GM15510 (cell line): ENCODE measurements around the gene DQX1.

ENCODE experiments used
- POLR2A ChIP-seq: IDR thresholded peaks from 3 replicates; pipeline ENCODE4 v1.6.1; 2011; ENCODE audit warnings: borderline replicate concordance; ENCODE audit not compliant: insufficient read length; ENCODE audit errors: extremely low read depth

DQX1 gene

DNA sequence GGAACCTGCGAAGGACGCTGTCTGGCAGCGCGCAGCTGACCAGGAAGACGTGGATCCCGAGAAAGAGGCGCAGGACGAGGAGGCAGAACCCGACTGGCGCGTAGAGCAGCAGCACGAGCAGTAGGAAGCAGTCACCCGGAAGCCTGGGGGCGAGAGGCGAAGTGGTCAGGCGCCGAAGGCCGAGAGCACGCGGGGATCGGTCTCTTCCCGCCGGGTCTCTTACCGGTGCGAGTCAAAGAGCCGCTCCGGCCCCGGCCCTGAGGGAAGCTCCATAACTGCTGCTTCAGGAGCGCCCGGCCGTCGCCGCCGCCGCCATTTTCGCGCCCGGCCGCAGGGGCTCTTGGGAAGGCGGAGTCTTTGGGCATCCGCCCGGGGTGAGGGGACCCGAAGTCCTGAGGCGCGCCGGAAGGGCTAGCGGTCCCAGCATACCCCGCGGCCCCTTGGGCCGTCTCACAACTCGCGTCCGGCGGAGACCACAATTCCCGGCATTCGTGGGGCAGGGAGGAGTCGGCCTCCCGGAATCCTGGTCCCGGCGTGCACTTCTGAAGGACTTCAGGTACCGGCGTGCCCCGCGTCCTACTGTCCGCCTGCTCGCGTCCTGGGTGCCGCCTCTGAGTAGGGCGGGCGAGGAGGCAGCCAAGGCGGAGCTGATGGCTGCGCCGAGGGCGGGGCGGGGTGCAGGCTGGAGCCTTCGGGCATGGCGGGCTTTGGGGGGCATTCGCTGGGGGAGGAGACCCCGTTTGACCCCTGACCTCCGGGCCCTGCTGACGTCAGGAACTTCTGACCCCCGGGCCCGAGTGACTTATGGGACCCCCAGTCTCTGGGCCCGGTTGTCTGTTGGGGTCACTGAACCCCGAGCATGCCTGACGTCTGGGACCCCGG, 3.6 kb upstream of the DQX1 start, which contains the start of the genes AUP1 and HTRA2:
TSS of gene AUP1 (minus strand) at position 350 of the 882 bp plus-strand sequence. CDS start at position 273, 77 bp downstream.
TSS of gene HTRA2 (plus strand) at position 577 of the 882 bp plus-strand sequence. CDS start at position 651, 74 bp downstream.
- TF ChIP-seq POLR2A: peak; percentile 95

DNA sequence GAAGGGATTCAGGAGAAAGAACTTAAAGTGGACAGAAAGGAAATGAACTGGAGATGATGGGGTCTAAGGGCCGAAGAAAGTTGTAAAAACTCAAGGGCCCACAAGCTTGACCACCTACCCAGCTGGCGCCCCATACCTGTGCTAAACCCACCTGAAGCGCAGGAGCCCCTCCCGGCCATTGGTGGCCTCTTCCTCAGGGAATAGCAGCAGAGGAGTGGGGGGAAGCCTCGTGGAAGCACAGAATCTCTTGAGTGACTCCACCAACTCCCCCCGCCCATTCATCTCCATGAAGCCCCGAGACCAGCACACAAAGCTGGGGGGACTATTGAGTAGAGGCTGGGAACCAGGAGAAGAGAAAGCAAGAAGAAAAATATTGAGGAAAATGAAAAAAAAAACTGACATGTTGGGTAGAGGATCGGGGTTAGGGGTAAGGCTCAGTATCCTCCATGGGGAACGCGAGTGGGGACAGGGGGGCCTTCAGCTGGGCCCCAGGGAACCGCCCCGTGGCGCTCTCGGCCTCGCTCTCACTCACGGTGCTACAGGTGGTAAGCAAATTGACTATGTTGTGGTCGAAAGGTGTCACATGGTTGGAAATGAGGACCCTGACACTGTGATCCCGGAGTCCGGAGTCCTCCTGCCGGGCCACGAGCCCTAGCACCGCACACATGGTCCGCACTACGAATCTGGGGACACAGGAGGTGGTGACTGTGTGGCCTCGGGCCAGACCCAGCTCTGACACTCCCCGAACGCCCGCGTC, 2.7 kb upstream of the DQX1 start:
- no peak for TF ChIP-seq POLR2A

DNA sequence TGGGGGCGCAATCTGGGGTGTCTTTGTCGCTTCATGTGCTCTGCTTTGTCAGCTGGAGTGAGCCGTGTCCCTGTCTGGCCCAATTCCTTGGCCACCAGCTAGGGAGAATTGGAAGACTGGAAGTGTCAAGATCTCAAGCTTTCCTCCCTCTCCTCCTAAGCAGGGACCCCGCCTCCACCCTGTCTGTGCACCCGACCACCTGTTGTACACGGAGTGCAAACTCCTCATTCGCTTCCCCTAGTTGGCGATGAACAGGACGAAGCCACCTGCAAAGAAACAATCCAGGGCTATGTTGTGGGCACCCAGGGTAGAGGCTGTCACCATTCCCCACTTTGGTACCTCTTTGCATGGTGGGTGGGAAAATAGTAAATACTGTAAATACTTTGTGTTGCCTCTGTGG, 1.7 kb upstream of the DQX1 start:
- TF ChIP-seq POLR2A: no peak

DNA sequence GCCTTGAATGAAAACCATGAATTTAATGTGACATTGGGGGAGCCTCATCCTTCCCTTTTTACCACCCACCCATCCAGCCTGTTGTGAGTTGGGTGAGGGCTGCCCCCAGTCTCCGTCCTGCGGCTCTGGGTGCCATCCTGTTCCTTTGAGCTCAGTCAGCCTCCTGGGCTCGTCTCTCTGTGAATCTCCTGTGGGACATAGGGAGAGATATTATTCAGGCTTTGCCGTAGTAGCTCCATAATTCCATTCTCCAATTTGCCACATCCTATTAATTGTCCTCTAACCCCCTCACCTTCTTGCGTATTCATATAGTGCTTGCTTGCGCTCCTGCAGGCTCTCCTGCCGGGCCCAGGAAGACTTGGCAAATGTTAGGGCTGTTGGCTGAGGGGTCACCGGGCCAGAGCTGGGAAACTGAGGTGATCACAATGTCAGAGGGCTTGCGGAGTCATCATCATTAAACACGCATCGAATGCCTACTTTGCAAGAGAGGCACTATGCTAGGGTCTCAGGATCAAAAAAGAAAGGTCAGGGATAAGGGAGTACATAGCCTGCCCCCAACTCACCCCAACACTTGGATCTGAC, 709 bp upstream of the DQX1 start:
- no peak for TF ChIP-seq POLR2A

DNA sequence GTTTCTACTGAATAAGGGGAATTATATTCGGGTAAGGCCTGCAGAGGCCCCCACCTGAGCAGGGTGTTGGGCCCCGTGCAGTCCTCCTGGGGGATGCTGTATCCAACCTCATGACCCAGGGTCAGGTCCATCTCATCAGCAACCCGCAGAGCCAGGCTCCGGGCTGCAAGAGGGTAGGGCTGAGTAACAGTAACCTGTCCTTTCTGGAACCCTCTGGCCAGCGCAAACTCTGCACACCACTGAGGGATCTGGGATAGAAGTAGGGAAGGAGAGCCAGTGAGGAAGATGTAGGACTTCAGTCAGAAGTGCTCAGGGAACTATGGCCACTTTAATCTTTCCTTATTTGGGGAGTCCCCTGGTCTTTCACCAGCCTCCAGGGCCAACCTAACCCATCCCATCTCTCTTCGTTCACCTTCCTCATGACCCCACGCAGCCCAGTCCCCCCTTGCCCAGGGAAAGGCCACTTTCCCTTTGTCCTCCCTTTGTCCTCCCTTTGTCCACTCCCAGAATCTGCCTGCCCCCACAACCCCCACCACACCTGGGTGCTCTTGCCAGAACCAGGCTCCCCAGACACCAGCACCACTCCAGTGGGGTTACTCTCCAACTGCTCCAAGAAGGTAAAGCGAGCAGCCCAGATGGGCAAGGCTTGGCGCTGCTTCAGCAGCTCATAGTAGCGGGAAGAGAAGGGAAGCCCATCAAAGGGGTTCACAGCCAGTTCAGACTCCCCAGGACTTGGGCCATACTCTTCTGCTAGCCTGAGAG, 895 bp downstream of the DQX1 start:
- TF ChIP-seq POLR2A: no peak

DNA sequence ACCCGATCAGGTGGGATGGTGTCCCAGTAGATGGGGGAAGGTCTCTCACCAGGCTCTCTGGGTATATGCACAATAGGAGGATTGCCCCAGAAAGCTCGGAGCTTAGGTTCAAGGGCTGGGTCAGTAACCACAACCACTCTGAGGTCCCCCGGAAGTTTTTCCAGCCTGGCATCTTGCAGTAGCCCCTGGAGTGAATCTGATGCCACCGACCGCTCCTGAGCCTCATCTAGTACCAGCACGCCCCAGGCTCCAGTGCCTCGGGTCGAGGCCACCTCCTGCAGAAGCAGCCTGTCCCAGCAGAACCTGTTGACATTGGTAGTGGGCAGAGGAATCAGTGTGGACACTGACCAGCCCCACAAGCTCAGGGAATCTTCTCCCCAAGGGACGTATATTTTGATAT, 2.0 kb downstream of the DQX1 start:
- TF ChIP-seq POLR2A: no peak

DNA sequence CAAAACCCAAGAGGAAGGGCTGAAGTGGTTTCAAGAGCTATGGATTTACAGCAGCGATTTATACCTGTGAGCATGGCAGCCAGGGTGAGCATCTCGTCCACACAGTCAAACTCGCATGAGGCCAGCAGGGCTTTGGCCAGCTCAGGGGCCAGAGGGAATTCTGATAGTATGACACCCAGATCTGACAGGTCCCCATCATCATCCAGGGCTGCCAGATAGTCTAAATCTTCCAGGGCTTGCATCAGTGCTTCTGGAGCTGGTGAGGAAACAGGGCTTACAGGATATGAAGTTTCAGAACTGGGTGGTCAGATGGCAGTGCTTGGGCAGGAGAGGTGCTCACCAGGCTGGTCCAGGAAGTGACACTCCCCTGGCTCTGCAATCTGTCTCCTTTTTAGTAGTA, 3.5 kb downstream of the DQX1 start:
- TF ChIP-seq POLR2A: no peak

DNA sequence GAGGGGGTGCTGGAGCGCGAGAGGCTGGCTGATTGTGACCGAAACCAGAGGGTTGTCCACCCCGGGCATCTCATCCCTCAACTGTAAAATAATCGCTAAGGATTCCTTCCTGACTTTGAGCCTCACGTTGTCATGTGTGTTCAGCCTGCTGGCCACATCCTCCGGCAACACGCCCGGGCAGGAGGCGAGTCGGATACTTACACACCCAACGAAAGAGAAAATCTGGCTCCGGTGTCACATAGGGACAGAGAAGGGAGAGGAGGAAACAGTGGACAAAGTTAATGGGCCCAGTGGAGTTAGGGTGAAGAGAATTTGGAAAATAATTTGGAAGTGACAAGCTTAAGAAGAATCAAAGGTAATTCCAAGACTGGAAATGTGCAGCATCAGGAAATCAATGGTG, 9.4 kb downstream of the DQX1 start:
- no peak for TF ChIP-seq POLR2A

DNA sequence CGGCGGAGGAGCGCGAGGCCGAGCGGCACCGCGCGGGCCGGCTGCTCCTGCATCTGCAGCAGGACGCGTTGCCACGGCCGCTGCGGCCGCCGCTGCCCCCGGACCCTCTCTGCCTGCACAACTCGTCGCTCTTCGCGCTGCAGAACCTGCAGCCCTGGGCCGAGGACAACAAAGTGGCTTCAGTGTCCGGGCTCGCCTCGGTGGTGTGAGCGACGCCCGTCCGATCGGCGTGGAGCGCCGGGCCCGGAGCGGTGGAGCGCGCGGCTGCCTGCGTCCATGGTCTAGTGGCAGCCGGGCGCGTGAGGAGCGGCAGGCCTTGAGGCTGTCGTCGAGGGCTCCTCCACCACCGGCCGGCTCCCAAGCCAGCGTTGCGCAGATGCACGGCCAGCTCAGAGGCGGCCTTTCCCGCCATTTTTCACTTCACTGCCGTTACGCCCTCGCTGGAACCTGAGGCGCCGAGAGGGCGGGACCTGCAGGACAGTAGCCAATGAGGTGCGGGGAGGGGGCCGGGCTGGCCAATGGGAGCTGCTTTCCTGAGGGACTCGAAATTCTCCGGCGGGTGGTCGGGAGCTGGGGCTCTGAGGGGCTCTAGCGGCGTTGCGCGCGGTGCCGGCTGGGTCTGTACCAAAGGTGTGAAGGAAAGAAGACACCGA, 9.9 kb downstream of the DQX1 start:
- TF ChIP-seq POLR2A: no peak

DNA sequence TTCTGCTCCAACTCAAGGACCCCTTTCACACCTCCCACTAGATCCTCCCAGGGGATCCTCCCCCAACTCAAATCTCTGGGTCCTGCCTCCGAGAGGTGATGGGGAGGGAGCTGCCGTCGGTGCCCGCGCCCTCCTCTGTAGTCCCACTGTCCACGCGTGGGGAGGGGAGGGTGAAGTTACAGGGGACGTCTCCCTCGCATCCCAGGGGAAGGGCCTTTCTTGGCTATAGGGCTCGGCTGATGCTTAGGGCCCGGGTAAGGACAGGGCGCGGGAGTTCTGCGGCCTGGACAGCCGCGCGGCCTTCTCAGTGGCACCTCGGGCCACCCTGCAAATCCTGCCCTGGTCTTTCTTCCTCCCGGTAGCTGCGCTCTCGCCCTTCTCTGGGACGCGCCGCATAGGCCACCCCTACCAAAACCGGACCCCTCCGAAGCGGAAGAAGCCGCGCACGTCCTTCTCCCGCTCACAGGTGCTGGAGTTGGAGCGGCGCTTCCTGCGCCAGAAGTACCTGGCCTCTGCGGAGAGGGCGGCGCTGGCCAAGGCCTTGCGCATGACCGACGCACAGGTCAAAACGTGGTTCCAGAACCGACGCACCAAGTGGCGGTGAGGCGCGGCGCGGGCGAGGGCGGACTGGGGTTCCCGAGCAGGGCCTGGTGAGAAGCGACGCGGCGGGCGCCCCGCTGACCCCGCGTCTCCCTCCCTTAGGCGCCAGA, 10.6 kb downstream of the DQX1 start:
- TF ChIP-seq POLR2A: no peak

DNA sequence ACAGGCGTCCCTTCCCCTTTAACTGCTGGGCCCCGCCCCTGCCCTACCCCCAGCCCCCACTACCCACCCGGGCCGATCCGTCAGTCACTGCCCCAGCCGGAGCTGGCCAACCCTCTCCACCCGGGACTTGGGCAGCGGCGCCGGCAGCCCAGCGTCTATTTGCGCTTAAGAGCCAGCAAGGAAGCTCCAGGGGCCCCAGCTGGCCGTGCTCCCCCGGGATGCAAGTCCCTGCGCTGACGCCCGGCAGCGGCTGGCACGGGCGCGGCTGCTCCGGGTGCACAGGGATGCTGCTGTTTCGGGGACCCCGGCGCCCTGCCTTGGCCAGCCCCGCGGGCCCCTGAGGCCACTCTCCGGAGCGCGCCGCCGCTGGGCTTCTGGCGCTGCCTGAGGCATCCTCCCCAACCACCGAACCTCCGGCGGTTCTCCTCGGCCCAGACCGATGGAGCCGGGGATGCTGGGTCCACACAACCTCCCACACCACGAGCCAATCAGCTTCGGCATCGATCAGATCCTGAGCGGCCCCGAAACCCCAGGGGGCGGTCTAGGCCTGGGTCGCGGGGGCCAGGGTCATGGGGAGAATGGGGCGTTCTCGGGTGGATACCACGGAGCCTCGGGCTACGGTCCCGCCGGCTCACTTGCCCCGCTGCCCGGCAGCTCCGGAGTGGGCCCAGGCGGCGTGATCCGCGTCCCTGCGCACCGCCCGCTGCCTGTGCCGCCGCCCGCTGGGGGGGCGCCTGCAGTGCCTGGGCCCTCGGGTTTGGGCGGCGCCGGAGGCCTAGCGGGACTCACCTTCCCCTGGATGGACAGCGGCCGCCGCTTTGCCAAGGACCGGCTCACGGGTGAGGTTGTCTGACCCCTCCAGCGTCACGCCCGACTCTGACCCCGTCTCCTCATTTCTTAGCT, 11.4 kb downstream of the DQX1 start, which contains the start of gene TLX2:
TSS of gene TLX2 (plus strand) at position 83 of the 903 bp plus-strand sequence. CDS start at position 440, 357 bp downstream.
- no peak for TF ChIP-seq POLR2A

DNA sequence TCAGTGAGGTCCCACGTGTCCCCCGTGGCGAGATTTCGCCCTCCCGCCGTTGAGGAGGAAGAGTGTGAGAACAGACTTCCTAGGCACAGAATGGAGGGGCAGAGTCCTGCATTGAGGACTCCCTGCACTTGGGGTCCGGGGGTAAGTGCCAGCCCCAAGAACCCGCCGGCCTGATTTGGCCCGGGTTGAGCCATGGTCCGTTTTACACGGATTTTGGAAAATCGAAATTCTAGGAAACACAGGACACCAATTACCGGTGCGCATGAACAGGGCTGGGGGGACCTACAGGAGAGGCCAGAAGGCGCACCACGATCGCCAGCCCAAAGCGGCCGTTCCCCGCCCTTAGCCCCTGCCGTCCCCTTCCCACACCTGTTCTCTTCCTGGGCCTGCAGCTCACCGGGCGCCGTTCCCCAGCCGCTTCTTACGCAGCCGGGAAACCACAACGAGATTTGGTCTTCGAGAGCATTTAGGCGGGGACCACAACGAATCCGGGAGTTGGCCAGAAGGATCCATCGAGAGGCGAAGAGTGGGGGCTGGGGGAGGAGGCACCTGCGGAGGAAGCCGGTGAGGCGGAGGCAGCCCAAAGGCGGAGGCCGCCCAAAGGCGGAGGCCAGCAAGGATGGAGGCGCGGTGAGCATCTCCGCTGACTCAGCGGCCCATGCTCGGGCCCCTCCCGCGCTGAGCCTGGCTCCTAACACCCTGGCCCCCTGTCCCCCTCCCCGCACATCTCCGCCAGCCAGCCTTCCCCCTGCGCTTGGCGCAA, 12.2 kb downstream of the DQX1 start:
- TF ChIP-seq POLR2A: no peak
